GM18873 (cell line): ENCODE measurements around the gene IKZF1.

Source experiments
- ATAC-seq: cut with Tn5 transposase; IDR thresholded peaks from one replicate; pipeline ENCODE4 v1.9.1; 2021; ENCODE audit warnings: mild to moderate bottlenecking, moderate library complexity, moderate number of reproducible peaks; ENCODE audit not compliant: unreplicated experiment, low FRiP score

Gene IKZF1

DNA sequence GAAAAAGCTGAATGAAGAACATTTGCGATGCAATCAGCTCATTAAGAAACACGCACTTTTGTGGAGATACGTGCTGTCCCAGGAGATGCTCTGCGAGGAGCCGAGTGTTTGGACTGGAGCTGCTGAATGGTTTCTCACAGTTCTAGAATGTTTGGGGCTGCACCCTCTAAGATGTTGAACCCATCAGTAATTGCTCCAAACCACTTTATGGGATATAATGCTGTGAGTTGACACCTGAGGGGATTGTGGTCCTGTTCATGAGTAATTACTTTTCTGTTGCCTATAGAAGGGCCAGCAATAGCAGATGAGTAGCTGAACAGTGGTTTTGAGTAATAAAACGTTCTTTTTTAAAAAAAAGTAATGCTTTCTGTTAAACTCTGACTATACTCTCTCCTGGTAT lies 63.1 kb downstream of the IKZF1 start:
- no peak for ATAC-seq

DNA sequence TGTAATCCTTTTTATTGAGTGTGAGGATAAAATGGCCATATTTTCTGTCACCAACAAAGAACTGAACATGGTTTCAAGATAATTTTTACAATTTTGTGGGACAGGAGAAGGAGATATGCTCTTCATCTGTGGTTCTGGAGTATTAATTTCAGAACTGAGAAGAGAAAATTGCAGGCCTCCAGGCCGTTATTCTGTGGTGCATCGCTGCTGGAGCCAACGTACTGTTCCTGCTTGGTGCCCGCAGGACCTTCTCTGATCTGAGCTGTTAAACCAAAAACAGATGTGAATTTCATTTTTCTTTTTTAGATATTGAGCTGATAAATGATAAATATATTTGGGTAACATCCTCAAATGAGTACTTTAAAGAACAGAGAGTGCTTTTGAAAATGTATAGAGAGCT lies 63.9 kb downstream of the IKZF1 start:
- no peak for ATAC-seq

DNA sequence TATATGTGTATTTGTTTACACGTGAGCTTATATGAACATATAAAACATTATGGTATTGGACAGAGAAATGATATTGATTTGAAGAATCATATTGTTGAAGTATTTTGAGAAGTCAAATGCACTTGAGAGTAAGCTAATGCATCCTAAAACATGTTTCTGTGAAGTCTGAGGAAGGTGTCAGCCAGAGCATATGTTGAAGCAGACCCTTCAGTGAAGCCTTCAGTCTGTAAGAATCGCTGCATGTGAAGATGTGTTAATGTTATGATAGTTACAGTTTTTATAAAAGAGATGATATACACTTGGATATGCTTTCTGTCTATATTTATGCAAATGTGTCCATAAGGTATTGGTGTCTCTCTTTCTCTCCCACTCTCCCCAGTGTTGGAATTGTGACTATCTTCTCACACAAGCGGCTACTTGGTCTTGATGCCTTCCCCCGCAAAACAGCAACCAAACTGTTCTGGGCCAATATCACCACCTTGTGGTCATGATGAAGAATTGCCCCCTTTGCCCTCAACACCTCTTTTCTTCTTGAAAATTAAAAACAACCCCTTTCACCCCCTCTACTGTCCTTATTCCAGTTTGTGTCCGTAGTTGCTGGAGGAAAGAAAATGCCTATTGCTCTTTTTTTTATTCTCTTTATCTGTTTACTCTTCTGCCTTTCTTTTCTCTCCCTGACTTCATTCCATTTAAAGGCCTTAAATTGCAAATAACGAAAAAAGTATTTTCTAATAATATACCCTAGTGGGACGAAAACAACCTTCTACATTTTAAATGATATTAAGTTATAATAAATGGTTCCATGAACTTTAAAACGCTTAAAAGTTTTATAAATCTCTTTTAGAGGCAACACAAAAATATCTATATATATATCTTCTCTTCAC lies 64.9 kb downstream of the IKZF1 start:
- no peak for ATAC-seq

DNA sequence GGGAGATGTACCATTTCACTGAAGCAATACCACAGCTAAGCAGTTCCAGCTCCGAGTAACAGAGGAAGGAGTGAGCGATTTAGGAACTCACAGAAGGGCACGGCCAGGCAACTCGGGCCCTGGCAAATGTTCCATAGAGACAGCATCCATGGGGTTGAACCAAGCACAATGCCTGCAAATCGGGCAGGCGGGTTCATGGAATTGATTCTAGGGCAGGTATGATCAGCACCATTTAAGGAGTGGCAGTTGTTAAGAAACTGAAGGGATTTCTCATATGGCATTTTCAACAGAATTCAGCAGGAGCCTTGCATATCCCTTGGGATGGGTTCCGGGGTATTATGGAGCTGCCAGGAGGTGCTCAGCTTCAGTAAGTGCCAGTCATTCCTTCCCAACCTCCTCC lies 66.4 kb downstream of the IKZF1 start:
- no peak for ATAC-seq

DNA sequence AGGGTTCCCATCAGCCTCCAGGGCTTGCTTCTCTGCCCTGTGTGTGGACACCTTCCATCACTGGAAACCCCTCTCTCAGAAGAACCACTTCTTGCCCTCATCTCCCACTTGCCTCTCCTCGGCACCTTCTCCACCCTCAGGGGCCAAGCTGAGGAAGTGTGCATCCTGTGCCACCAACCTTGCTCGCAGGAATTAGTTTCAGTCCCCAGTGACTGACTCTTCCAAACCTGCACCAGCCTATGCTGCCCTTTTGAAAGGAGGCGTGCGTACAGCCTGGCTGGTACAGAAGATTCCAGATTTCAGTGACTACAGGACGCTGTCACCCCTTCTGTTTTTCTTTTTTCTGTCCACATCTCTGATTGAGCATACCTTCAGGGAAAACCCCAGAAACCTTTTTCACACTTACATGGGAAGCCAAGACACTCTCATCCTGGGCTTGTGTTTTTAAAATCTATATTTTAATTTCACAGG lies 67.1 kb downstream of the IKZF1 start:
- no peak for ATAC-seq

DNA sequence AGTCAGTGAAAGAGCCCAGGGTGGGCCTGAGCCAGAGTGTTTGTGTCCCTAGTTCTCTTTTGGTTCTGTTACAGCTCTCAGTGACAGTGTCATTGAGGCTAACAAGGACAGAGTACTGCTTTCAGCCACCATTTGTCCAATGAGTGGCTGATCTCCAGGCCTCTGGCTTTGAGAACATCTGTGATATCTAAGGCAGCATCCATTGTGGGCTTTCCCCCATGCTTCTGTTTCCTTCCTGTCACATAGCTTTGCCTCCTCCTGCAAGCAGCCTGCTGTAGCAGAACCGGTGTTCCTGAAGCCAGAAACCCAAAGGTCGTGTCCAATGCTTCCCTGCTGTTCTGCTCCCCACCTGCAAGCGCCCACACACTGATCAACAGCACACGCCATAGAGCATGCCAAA lies 68.4 kb downstream of the IKZF1 start:
- no peak for ATAC-seq

DNA sequence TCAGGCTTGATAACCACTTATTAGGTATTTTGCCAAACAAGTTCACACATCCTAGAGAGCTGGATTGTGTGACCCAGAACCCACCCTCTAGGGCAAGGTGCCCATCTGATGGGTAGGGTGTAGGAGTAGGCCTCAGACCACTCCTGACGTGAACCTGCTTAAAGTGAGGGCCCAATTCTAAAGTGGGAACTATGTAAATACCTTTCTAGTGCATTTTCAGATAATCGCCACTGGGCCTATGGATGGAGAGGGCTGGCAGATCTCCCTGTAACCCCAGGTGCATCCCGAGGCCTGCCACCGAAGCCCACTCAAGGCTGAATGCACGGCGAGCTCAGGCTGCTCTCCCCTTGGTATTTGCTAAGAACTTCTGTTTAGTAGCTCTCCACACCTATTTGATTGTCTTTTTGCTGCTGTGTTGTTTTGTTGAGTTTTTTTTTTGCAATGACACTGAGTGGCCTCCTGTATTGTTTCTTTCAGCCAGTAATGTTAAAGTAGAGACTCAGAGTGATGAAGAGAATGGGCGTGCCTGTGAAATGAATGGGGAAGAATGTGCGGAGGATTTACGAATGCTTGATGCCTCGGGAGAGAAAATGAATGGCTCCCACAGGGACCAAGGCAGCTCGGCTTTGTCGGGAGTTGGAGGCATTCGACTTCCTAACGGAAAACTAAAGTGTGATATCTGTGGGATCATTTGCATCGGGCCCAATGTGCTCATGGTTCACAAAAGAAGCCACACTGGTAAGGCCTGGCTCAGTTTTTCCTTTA lies 71.7 kb downstream of the IKZF1 start:
- no peak for ATAC-seq

DNA sequence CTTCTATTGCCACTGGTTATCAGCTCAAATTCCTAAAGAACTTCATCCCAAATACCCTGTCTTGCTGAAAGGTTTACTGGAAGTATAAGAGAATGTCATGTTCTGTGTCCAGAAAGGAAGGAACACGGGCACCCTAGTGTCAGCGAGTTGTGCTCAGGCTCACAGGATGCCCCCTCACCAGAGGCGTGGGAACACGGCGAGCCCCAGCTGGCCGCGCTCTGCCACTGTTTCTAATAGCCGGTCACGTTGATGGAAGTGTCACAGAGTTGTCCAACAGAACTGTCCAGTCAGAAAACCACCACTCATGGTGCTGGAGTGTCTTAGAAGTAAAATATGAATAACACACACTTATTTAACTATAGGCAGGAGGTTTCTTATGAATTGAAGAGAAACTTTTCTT lies 72.8 kb downstream of the IKZF1 start:
- ATAC-seq, result no peak

DNA sequence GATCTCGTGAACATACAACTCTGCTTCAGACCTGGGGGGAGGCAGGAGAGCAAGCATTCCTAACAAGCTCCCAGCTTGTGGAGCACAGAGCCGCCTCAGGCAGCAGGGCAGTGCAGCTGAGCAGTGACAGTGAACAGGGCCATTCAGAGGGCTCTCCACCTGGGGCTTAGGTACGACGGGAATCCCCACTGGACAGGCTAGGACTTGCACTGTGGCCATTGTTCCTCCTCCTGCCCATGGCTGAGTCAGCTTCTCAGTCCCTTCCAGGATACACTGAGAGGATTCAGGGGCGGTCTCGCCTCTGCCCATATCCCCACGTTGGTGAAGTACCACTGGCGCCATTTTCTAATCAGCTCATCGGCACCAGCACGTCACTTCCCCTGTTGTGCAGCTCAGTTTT lies 74.6 kb downstream of the IKZF1 start:
- ATAC-seq, result no peak

DNA sequence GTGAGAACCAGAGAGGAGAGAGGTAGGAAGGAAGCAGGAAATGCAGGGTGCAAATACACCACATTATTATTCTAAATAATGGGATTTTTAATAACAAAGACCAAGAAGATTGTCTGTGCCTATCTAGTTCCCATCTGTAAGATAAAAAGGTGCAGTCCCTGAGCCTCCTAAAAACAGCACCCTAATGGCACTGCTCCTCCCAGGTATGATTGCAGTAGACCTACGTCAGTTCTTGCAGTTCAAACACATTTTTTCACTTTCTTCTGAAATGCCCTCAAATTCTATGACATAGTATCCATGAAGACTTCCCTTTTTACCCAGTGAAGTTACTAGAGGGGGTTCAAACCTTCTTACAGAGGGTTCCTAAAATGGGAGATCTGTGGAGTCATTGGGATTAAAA lies 75.0 kb downstream of the IKZF1 start:
- ATAC-seq, result no peak

DNA sequence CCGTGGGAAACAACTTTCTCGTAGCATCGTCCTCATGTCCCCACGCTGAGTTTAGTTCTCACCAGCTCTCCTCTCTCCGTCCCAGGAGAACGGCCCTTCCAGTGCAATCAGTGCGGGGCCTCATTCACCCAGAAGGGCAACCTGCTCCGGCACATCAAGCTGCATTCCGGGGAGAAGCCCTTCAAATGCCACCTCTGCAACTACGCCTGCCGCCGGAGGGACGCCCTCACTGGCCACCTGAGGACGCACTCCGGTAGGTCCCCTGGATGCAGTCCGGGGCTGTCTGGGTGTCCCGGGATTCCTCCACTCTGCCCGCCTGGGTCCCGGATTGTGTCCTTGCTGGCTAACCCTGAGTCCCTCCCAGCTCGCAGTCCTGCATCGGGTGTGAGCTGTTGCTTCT lies 77.9 kb downstream of the IKZF1 start:
- ATAC-seq, result no peak

DNA sequence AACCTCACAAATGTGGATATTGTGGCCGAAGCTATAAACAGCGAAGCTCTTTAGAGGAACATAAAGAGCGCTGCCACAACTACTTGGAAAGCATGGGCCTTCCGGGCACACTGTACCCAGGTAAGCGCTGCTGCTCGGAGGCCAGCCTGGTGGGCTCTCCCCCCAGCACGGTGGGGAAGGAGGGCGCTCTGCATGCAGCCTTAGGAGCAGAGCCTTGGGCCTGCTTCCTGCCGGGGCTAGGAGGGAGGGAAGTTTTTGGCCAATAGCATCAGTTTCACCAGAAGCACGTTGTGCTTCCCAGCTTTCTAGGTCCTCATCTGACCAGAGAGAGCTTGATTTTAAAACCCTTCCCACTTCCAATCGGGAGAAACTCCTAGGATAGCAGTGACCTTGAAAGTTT lies 82.8 kb downstream of the IKZF1 start:
- no peak for ATAC-seq

DNA sequence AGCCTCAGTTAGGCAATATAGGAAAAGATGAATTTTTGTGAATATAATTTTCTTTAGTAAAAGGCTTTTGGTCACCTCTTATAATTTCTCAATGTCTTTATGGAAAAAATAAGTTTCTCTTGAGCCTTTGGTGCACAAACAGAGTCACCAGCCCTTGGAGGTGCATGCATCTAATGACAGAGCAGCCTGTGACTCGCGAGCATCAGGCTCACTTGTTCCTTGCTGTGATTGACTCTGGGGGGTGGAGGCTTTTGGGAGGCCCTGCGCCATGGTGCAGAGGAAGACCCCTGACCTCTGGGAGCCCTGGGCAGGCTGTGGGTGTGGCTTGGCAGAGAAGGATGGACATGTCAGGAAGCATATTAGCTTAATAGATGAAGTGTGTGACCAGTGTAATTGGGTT lies 85.4 kb downstream of the IKZF1 start:
- ATAC-seq, result no peak

DNA sequence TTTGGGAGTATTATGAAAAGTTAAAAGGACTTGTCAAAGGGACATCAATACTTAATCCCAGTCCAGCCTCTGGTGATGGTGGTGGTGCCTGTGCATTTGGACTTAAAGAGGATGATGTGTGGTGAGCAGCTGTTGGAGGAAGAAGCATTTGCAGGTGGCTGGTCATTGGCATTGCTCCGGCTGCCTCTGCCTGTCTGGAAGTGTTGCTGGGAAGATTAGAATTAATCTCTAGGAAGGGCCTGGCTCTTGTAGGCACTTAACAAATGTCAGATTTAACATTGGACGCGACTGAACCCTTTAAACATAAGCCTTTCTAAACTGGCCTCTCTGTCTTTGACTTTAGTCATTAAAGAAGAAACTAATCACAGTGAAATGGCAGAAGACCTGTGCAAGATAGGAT lies 86.9 kb downstream of the IKZF1 start:
- no peak for ATAC-seq

DNA sequence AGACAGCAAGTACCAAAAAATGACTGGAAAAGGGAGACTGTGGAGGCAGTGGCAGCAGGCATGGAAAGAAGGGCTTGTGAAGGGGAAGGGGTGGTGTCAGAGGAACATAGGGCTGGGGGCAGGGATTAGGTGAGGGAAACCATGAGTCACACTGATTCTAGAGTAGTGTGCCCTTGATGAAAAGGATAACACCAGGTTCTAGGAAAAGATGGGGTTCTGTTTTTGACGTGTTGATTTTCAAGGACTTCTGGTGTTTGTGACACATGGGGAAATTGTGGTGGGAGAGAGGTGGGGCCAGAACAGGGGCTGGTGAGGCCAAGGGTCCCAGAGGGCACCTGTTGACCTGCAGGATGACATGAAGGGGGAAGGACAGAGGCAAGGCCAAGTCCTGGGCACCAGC lies 88.6 kb downstream of the IKZF1 start:
- no peak for ATAC-seq

DNA sequence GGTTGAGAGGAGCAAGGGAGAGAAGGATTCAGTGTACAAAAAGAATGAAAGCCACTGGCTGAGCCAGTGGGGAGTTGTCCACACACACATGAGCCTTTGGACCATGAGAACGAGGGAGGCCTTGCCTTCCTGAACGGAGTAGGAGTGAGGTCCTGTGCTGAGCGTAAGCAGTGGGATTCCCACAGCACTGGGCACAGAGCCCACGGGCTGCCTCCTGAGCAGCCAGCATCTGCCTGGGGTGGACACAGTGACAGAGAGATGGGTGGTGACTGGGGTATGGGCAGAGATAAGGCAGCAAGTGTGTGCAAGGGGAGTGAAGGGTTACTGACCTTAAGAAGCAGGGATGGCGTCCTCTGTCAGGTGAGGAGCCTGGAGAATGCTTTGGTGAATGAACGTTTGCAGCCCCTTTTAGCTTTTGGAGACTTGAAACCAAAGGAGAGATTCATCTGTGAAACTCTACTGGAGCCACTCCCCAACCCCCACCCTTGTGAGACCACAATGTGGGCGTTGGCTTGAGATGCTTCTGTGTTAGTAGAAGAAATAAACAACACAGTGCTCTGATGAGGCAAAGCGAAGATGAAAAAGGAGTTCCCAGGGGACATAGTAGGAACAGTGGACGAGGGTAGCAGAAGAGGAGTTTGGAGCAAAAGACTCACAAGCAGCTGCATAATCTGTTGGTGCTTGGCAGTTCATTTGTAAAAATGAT lies 89.2 kb downstream of the IKZF1 start:
- ATAC-seq, result no peak

DNA sequence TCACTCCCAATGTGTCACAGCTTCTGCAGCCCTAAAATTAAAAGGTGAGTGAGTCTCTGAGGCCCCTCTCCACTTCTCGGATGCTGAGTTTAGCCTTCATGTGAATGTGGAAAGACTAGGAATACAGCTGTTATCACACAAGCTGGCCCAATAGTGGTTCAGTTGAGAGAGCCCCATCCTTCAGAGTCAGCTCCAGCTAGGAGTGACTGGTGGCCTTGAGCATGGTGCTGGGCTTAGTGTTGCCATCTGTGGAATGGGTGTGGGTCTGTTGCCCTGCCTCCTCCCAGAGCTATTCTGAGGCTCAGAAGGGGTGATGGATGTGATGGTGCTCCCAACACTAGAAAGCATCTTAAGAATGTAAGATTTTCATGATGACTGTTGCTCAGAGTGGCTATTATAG lies 89.8 kb downstream of the IKZF1 start:
- ATAC-seq, result no peak

DNA sequence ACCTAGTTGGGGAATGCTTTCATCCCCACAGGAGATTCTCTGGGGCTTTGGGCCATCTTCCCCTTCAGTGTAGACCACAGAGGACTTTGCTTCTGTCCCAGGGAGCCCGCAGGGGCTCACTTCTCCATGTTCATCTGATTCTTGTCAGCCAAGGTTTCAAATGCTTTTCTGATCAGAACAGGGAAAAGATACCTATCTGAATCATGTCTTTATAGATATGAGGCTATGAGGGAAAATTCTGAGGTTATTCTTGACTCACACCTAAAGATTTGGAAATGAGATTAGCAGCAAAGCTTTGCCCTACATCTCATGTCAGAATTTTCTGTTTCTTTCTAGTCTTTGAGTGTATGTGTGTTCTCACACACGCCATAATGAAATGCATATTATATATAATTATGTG lies 92.3 kb downstream of the IKZF1 start:
- ATAC-seq, result peak; percentile 12

DNA sequence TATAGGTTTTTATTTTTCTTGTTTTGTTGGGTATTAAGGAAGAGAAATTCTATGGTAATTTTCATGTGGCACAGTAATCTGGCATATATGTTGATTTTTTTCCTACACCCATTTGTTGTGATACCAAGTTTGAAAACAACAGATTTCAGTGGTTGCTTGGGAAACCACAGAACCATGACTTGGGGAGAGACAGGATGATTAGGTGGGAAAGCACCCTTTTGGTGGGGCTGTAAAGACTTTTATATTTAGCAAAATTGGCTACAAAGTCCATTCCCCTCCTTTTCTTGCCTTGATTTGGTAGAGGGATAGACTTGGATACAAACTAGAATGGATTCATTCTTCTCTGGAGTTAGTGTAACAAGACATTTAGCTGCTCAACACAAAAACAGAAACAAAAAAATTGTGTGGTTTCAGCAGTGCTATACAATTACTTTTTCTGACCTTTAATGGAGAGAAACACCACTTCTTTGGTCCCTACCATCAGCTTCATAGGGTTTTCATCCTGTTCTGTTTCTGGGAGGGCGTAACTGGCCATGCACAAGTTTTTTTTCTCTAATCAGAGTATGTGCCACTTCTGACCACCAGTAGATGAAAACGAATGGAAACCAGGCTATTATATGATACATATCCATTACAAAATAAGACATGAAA lies 92.9 kb downstream of the IKZF1 start:
- peak; percentile 81 for ATAC-seq

DNA sequence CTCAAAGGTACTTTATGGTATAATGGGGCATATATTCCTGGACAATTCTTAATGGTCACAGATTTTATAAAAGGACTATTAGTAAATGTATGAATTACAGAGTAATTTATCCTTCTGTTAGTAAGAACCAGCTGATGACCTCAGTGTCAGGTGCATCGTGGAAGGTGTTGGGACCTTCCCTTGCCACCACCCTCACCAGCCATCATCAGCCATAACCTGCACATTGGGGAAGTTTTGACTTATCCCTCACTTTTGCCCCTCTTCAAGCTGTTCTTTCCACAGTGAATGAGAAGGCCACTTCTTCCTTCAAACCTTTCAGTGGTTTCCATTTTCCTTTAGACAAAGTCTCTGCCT lies 93.4 kb downstream of the IKZF1 start:
- no peak for ATAC-seq

DNA sequence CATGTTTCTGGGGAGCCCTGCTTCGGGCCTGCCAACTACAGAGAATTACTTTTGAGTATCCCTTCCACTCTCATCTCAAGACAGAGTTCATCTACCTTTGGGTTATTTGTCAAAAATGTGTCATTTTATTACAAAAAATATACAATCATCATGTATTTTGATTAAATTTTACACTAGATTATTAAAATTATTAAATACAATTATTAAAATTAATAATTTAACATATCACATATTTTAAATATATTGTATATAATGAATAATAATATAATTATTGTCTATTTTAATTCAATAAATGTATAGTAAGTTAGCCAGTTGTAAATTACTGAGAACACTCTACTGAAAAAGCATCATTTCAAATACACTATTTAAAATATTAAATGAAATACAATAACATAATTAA lies 94.7 kb downstream of the IKZF1 start:
- ATAC-seq, result no peak
